Temporal lobe (tissue), 1 donor: ENCODE data around the gene RYK. TPM values are rescaled to one million over a fixed set of nuclear protein-coding genes. Genes with fewer than 3 reads are reported as not detected.

Source experiments
- total RNA-seq: library from RNA; depleted of rRNA; stranded (reverse); fragments of >200 nt; gene quantifications from one replicate; pipeline ENCODE4 v1.2.3, GENCODE V29; 2014

The RYK gene
- total RNA-seq, 1 donor from 2014 or later, result 52.4 TPM

Other genes with a start within 250 kb of the RYK start
- 0.74 TPM for gene SLCO2A1, start 220.9 kb downstream of the RYK start, total RNA-seq
- 46.5 TPM for gene AMOTL2, start 123.6 kb upstream of the RYK start, total RNA-seq
- 40.8 TPM for gene ANAPC13, start 235.1 kb upstream of the RYK start, total RNA-seq
- gene CEP63, start 235.2 kb upstream of the RYK start, total RNA-seq, result 29.5 TPM